NCI-H2081 treated with DMSO at 0.1 percent for 48 hours (cell line): ENCODE measurements around the gene TRIB2.

Experiments
- DNase-seq: peaks from one replicate; lab custom pipeline; 2025; lab: John Stamatoyannopoulos, UW

TRIB2 gene

GRCh38 chr2:12720754-12721378, 4.1 kb downstream of the TRIB2 start:
- DNase-seq = no peak

GRCh38 chr2:12721566-12722446, 5.1 kb downstream of the TRIB2 start:
- DNase-seq = no peak

- DNase-seq = no peak
Measured at GRCh38 chr2:12722447-12723316, 5.9 kb downstream of the TRIB2 start.

GRCh38 chr2:12723736-12724463, 7.2 kb downstream of the TRIB2 start:
- no peak for DNase-seq

- DNase-seq = no peak
Measured at GRCh38 chr2:12725233-12726187, 8.8 kb downstream of the TRIB2 start.

GRCh38 chr2:12726271-12726670, 9.5 kb downstream of the TRIB2 start:
- no peak for DNase-seq

- no peak for DNase-seq
Measured at GRCh38 chr2:12727065-12727464, 10.3 kb downstream of the TRIB2 start.

- DNase-seq = no peak
Measured at GRCh38 chr2:12727641-12728040, 10.9 kb downstream of the TRIB2 start.

GRCh38 chr2:12728221-12728777, 11.6 kb downstream of the TRIB2 start:
- no peak for DNase-seq

GRCh38 chr2:12730265-12730664, 13.5 kb downstream of the TRIB2 start:
- no peak for DNase-seq

GRCh38 chr2:12731701-12732280, 15.1 kb downstream of the TRIB2 start:
- no peak for DNase-seq

- no peak for DNase-seq
Measured at GRCh38 chr2:12732651-12733050, 15.9 kb downstream of the TRIB2 start.

- peak; percentile 19 for DNase-seq
Measured at GRCh38 chr2:12733846-12734245, 17.1 kb downstream of the TRIB2 start.

GRCh38 chr2:12734914-12735654, 18.3 kb downstream of the TRIB2 start:
- no peak for DNase-seq

GRCh38 chr2:12737297-12737696, 20.6 kb downstream of the TRIB2 start:
- DNase-seq = no peak

- DNase-seq = no peak
Measured at GRCh38 chr2:12737738-12738485, 21.2 kb downstream of the TRIB2 start.

GRCh38 chr2:12739721-12740254, 23.1 kb downstream of the TRIB2 start:
- DNase-seq = no peak

GRCh38 chr2:12741380-12741779, 24.6 kb downstream of the TRIB2 start:
- DNase-seq = no peak
